Measurements from ENCODE around the gene ERP29. TPM values are rescaled to one million over a fixed set of nuclear protein-coding genes. Genes with fewer than 3 reads are reported as not detected.

ERP29 gene
- total and polyA plus RNA-seq, 7 donors: 43.0 to 217 (median 68.0) TPM

- no peak overlapping the region for H3K27ac ChIP-seq
- H3K4me1 ChIP-seq: peaks cover 0 to 35% (median 27%) of the 10 kb centered on the region in 4 donors
- WGBS, 2 donors: 89 to 90% methylated on average over 1 of the region's 1 CpG
- TF ChIP-seq POLR2AphosphoS5 (IDR thresholded peaks at IDR 0.05): no peak
- no peak for TF ChIP-seq POLR2A (IDR thresholded peaks at IDR 0.05)
- no peak for TF ChIP-seq CTCF (IDR thresholded peaks at IDR 0.05)
- no peak for TF ChIP-seq EP300 (IDR thresholded peaks at IDR 0.05)
- no peaks in the 10 kb centered on the region for H3K9me3 ChIP-seq
- H3K27me3 ChIP-seq: no peaks in the 10 kb centered on the region
- no peak for DNase-seq
- H3K36me3 ChIP-seq: peaks cover 0 to 61% (median 5%) of the 10 kb centered on the region in 4 donors
- intact Hi-C loops (cut with DNase I): no loop called here
- no peak overlapping the region for H3K4me3 ChIP-seq
These were observed 3.8 kb downstream of the ERP29 start for GRCh38 chr12:112017041-112017440.

DNA sequence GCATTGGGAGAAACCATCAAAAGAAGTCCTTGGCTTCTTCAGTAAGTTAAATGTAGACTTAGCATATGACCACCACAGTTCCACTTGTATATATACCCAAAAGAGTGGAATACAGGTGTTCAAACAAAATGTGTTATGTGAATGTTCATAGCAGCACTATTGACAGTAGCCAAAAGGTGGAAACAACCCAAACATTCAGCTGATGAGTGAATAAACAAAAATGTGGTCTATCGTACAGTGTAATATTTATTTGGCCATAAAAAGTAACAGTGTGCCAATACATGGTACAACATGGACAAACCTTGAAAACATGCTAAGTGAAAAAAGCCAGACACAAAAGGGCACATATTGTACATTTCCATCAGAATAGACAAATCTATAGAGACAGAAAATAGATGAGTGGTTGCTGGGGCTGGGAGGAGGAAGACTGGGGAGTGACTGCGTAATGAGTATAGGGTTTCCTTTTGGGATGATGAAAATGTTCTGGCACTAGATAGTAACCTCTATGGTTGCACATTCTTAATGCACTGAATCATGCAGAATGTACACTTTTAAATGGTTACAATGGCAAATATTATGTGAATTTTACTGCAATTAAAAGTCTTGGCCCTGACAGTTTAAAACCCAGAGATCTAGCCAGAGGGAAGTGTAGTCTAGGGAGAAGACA is 5.5 kb downstream of the ERP29 start:
- DNase-seq: no peak
- intact Hi-C loops (cut with DNase I): no loop called here
- no peaks in the 10 kb centered on the region for H3K27me3 ChIP-seq
- peaks cover 0 to 77% (median 13%) of the 10 kb centered on the region in 4 donors for H3K36me3 ChIP-seq
- TF ChIP-seq POLR2A (IDR thresholded peaks at IDR 0.05) (no peak), CTCF (IDR thresholded peaks at IDR 0.05) (no peak), EP300 (IDR thresholded peaks at IDR 0.05) (no peak), POLR2AphosphoS5 (IDR thresholded peaks at IDR 0.05) (no peak)
- H3K4me1 ChIP-seq: peaks cover 0 to 33% (median 21%) of the 10 kb centered on the region in 4 donors
- H3K9me3 ChIP-seq: no peaks in the 10 kb centered on the region
- peak overlapping the region in 1 of 4 donors; percentile 36 for H3K27ac ChIP-seq
- H3K4me3 ChIP-seq: no peak overlapping the region
- 58 to 75% methylated on average over 2 of the region's 2 CpGs for WGBS, 2 donors

GRCh38 chr12:112020947-112021457 is 7.8 kb downstream of the ERP29 start:
- intact Hi-C loops (cut with DNase I): no loop called here
- H3K36me3 ChIP-seq: peaks cover 0 to 80% (median 13%) of the 10 kb centered on the region in 4 donors
- H3K4me3 ChIP-seq: no peak overlapping the region
- DNase-seq: no peak
- no peaks in the 10 kb centered on the region for H3K27me3 ChIP-seq
- H3K4me1 ChIP-seq: peaks cover 0 to 19% (median 3%) of the 10 kb centered on the region in 4 donors
- WGBS, 2 donors: 90 to 92% methylated on average over 8 of the region's 8 CpGs
- TF ChIP-seq POLR2A (IDR thresholded peaks at IDR 0.05) (no peak), POLR2AphosphoS5 (IDR thresholded peaks at IDR 0.05) (peak in 1 of 4 donors; percentile 7)
- H3K9me3 ChIP-seq: no peaks in the 10 kb centered on the region
- H3K27ac ChIP-seq: no peak overlapping the region

- no peak for DNase-seq
- WGBS, 2 donors: 89 to 92% methylated on average over 11 of the region's 11 CpGs
- Histone ChIP-seq H3K27me3 (no peaks in the 10 kb centered on the region), H3K27ac (no peak overlapping the region), H3K4me1 (peaks cover 0 to 19% (median 3%) of the 10 kb centered on the region in 4 donors), H3K4me3 (no peak overlapping the region), H3K9me3 (no peaks in the 10 kb centered on the region), H3K36me3 (peaks cover 0 to 68% (median 13%) of the 10 kb centered on the region in 4 donors)
- TF ChIP-seq POLR2AphosphoS5 (IDR thresholded peaks at IDR 0.05) (no peak), CTCF (IDR thresholded peaks at IDR 0.05) (no peak), POLR2A (IDR thresholded peaks at IDR 0.05) (no peak), EP300 (IDR thresholded peaks at IDR 0.05) (no peak)
- intact Hi-C loops (cut with DNase I): no loop called here
These were observed 9.2 kb downstream of the ERP29 start for GRCh38 chr12:112022241-112023016.
